WERI-Rb-1 (cell line): Measurements from ENCODE around the gene EYA2.

ENCODE experiments used
- DNase-seq: peaks from one replicate; pipeline ENCODE4 v3.0.0-alpha.2; 2020
- H3K27ac ChIP-seq: fragments of 250-450 bp; sonication (Bioruptor Pico); 2 replicates; pipeline ENCODE4 v1.5.1; 2020; ENCODE audit warnings: mild to moderate bottlenecking, moderate library complexity
- H3K27me3 ChIP-seq: fragments of 250-450 bp; sonication (Bioruptor Pico); 2 replicates; pipeline ENCODE4 v1.5.1; 2021; ENCODE audit warnings: mild to moderate bottlenecking, low read depth, moderate library complexity; ENCODE audit not compliant: insufficient read depth, severe bottlenecking
- H3K36me3 ChIP-seq: fragments of 250-450 bp; sonication (Bioruptor Pico); 2 replicates; pipeline ENCODE4 v1.5.1; 2020; ENCODE audit warnings: mild to moderate bottlenecking, moderate library complexity
- H3K4me3 ChIP-seq: 2 replicates; pipeline ENCODE4 v1.5.1; 2011; ENCODE audit warnings: low read depth, mild to moderate bottlenecking, control low read depth, low read length
- H3K9me3 ChIP-seq: fragments of 250-450 bp; sonication (Bioruptor Pico); 2 replicates; pipeline ENCODE4 v1.5.1; 2021; ENCODE audit warnings: mild to moderate bottlenecking, moderate library complexity; ENCODE audit not compliant: severe bottlenecking
- TF ChIP-seq, protein P1 (sequence below): IDR thresholded peaks from 2 replicates; pipeline ENCODE4 v1.5.1; 2011; ENCODE audit warnings: low read depth, mild to moderate bottlenecking, control low read depth, inconsistent platforms, low read length

EYA2 gene

DNA sequence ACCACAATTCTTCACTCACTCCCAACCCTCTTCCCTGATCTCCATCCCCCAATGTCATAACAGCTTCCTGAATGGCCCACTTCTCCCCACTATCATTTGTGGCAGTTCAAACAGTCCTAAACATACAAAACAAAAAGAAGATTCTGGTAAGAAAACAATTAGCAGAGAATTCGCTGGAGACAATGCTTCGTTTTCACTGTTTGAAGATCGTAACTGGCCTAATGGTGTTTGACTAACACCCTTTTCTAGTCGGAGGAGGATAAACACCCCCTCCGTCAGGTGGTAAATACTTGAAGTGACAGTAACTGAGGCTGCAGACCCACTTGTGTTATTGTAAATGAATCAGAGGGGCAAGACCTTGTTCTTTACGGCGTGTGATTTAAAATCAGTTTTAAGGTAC lies 3.8 kb downstream of the EYA2 start:
- Histone ChIP-seq H3K27ac (no peak overlapping the region), H3K4me3 (no peak overlapping the region), H3K9me3 (no peaks in the 10 kb centered on the region), H3K27me3 (no peaks in the 10 kb centered on the region), H3K36me3 (peaks cover 53% of the 10 kb centered on the region)
- no peak for DNase-seq
- TF ChIP-seq, protein P1, sequence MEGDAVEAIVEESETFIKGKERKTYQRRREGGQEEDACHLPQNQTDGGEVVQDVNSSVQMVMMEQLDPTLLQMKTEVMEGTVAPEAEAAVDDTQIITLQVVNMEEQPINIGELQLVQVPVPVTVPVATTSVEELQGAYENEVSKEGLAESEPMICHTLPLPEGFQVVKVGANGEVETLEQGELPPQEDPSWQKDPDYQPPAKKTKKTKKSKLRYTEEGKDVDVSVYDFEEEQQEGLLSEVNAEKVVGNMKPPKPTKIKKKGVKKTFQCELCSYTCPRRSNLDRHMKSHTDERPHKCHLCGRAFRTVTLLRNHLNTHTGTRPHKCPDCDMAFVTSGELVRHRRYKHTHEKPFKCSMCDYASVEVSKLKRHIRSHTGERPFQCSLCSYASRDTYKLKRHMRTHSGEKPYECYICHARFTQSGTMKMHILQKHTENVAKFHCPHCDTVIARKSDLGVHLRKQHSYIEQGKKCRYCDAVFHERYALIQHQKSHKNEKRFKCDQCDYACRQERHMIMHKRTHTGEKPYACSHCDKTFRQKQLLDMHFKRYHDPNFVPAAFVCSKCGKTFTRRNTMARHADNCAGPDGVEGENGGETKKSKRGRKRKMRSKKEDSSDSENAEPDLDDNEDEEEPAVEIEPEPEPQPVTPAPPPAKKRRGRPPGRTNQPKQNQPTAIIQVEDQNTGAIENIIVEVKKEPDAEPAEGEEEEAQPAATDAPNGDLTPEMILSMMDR: no peak

DNA sequence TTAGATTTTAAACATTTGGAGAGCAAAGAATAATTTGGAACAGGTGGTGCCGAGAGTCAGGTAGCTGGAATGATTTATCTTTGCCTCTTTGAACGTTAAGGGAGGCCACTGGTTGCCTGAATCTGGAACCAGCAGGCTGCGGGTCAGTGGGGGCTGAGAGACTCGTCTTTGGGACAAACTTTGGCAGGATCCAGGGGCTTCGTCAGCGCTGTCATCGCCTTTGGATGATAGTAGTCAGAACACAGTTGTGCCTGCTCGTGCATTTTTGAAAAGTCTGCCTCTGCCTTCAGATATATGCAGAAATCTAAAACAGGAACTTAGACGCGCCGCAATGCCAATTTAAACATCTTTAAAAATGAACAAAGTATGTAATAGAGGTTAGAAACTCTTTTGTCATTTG lies 5.0 kb downstream of the EYA2 start:
- Histone ChIP-seq H3K4me3 (no peak overlapping the region), H3K9me3 (no peaks in the 10 kb centered on the region), H3K36me3 (peaks cover 54% of the 10 kb centered on the region), H3K27ac (no peak overlapping the region), H3K27me3 (no peaks in the 10 kb centered on the region)
- TF ChIP-seq, protein P1: no peak
- no peak for DNase-seq

DNA sequence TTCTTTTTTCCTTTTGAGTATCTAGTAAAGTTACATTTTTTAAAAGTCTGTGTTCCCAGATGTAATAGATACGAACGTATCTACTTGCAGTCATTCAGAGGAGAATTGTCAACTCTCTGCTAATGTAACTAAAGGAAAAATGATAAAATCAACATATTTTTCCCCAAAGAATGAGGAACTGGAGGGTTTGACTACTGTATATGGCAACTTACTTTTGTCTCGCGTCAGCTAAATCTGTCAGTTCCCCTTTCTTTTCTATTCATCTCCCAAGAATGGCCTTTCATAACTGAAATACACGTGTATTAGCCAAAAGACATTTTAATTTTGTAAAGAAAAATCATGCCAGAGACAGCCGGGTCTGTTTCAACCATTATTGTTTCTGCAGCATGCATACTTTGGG lies 5.4 kb downstream of the EYA2 start:
- H3K4me3 ChIP-seq: no peak overlapping the region
- H3K9me3 ChIP-seq: no peaks in the 10 kb centered on the region
- peaks cover 56% of the 10 kb centered on the region for H3K36me3 ChIP-seq
- H3K27ac ChIP-seq: no peak overlapping the region
- TF ChIP-seq, protein P1: no peak
- DNase-seq: no peak
- H3K27me3 ChIP-seq: no peaks in the 10 kb centered on the region

DNA sequence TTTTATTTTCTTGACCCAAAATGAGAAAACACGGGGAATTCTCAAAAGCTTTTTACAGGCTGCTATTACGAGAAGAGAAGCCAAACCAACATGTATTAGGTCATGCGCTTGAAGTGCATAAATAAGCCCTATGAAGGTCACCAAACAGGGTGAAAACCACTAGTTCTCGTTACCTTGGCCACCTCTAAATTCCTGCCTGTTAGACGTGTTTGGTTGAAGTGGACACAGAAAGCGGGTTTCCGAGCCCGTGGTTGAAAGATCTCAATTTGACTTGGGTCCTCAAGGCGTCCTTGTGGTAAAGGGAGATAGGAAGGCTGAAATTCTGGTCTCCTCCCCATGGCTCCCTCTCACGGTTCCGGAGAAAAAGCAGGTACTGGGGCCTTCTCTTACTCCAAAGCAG lies 6.2 kb downstream of the EYA2 start:
- no peaks in the 10 kb centered on the region for H3K27me3 ChIP-seq

DNA sequence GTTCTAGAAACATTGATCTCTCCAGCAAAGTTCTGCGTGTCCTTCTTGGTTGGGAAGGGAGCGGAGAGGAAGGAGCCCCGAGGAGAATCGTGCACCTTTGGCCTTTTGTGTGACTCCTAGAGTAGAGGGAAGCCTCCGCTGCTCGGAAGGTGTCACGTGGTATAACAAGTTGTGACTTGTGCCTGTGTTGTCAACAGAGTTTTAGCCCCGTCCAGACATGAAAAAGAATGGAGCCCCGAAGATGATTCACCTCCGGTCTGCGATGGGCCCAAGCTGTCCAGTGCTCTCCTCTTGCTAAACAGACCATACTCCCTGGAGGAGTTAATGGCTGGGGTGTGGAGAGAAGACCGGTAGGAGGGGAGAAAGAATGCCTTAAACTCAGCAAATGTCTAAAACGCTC lies 7.0 kb downstream of the EYA2 start:
- H3K9me3 ChIP-seq: no peaks in the 10 kb centered on the region
- DNase-seq: no peak
- no peaks in the 10 kb centered on the region for H3K27me3 ChIP-seq
- H3K27ac ChIP-seq: no peak overlapping the region
- TF ChIP-seq, protein P1: no peak
- H3K4me3 ChIP-seq: no peak overlapping the region
- peaks cover 69% of the 10 kb centered on the region for H3K36me3 ChIP-seq

More for the DNA sequence above, 6.2 kb downstream of the EYA2 start:
- H3K4me3 ChIP-seq: no peak overlapping the region
- no peak for DNase-seq
- no peaks in the 10 kb centered on the region for H3K9me3 ChIP-seq
- no peak overlapping the region for H3K27ac ChIP-seq
- H3K36me3 ChIP-seq: peaks cover 61% of the 10 kb centered on the region
- TF ChIP-seq, protein P1: no peak

DNA sequence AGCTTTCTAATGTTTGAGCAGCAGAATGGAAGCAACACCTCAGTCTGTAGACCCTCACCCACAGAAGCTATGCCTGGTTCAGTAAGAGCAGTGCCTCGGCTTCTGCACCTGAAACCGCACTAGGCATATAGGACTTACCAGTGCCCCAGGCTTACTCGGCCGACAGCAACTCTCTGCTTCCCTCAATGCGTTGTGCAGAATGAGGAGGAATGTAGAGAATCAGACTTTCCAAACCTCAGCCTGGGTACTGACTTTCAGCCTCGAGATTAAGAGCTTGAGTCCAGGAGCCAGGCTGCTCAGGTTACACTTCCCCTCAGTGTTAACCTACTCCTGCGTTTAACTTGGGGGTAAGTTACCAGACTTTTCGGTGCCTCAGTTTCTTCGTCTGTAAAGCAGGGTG lies 8.6 kb downstream of the EYA2 start:
- peaks cover 74% of the 10 kb centered on the region for H3K36me3 ChIP-seq
- TF ChIP-seq, protein P1: no peak
- no peak overlapping the region for H3K27ac ChIP-seq
- H3K27me3 ChIP-seq: no peaks in the 10 kb centered on the region
- DNase-seq: no peak
- no peaks in the 10 kb centered on the region for H3K9me3 ChIP-seq
- H3K4me3 ChIP-seq: no peak overlapping the region
